ENCODE measurements around the gene HS1BP3. TPM values are rescaled to one million over a fixed set of nuclear protein-coding genes. Genes with fewer than 3 reads are reported as not detected.

The HS1BP3 gene
- total and polyA plus RNA-seq, 2 of the 13 experiments (the other 11 are each of a cell fraction or from before 2014, with no cell fraction given) = 15.2 to 22.0 TPM

DNA sequence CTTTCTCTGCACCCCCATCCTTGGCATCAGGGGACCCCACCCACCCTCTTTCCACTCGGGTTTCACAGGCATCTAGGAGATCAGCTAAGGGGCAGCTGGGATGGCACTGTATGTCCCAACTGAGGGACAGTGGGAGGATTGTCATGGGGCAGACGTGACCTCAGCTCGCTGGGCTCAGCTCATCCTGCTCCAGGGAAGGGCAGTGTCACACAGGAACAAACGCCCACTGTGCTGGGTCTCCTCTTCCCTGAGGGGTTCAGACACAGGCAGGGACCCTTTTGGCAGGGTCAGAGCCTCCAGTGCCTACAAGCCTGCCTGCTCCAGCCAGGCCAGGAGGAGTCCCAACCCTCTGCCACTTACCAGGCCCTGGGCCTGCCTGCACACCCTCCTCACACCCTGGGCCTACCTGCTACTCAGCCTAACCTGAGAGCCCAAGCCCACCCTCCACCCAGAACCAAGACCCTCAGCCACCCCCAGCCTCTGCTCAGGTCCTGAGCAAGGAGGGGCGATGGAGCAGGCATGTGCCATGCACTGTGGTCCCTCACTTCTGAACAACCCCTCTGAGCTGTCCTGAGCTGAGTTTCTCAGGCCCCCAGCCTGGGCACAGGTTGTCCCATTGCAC, 68.2 kb downstream of the HS1BP3 start (continued):
- TF ChIP-seq, protein P1, sequence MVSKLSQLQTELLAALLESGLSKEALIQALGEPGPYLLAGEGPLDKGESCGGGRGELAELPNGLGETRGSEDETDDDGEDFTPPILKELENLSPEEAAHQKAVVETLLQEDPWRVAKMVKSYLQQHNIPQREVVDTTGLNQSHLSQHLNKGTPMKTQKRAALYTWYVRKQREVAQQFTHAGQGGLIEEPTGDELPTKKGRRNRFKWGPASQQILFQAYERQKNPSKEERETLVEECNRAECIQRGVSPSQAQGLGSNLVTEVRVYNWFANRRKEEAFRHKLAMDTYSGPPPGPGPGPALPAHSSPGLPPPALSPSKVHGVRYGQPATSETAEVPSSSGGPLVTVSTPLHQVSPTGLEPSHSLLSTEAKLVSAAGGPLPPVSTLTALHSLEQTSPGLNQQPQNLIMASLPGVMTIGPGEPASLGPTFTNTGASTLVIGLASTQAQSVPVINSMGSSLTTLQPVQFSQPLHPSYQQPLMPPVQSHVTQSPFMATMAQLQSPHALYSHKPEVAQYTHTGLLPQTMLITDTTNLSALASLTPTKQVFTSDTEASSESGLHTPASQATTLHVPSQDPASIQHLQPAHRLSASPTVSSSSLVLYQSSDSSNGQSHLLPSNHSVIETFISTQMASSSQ (IDR thresholded peaks at IDR 0.05; ENCODE audit: low read depth) = no peak
- TF ChIP-seq, protein P1 (CRISPR knock-in tag; IDR thresholded peaks at IDR 0.05; ENCODE audit: borderline replicate concordance) = no peak
- TF ChIP-seq ZNF451 (CRISPR knock-in tag; IDR thresholded peaks at IDR 0.05) = no peak
- 0 out of 2 replicates have a peak, but pooled peaks have one; percentile 21 for TF ChIP-seq CCDC6 (CRISPR knock-in tag; IDR thresholded peaks at IDR 0.05)
- TF ChIP-seq STAG1 (CRISPR knock-in tag; IDR thresholded peaks at IDR 0.05) = 0 out of 2 replicates have a peak, but pooled peaks have one; percentile 4
- TF ChIP-seq, protein P2, sequence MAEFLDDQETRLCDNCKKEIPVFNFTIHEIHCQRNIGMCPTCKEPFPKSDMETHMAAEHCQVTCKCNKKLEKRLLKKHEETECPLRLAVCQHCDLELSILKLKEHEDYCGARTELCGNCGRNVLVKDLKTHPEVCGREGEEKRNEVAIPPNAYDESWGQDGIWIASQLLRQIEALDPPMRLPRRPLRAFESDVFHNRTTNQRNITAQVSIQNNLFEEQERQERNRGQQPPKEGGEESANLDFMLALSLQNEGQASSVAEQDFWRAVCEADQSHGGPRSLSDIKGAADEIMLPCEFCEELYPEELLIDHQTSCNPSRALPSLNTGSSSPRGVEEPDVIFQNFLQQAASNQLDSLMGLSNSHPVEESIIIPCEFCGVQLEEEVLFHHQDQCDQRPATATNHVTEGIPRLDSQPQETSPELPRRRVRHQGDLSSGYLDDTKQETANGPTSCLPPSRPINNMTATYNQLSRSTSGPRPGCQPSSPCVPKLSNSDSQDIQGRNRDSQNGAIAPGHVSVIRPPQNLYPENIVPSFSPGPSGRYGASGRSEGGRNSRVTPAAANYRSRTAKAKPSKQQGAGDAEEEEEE (CRISPR knock-in tag; IDR thresholded peaks at IDR 0.05; ENCODE audit: borderline replicate concordance) = no peak
- no peak for TF ChIP-seq ZNF619 (CRISPR knock-in tag; IDR thresholded peaks at IDR 0.05)
- no peak for TF ChIP-seq NFATC3 (CRISPR knock-in tag; IDR thresholded peaks at IDR 0.05)
- no peak for TF ChIP-seq SETDB1 (CRISPR knock-in tag; IDR thresholded peaks at IDR 0.05; ENCODE audit: borderline replicate concordance)
- TF ChIP-seq, protein P3, sequence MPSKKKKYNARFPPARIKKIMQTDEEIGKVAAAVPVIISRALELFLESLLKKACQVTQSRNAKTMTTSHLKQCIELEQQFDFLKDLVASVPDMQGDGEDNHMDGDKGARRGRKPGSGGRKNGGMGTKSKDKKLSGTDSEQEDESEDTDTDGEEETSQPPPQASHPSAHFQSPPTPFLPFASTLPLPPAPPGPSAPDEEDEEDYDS (CRISPR knock-in tag; IDR thresholded peaks at IDR 0.05) = no peak
- peak; percentile 62 for TF ChIP-seq AGO2 (optimal IDR thresholded peaks at IDR 0.05; ENCODE audit: low read depth, low read length)
- no peak for TF ChIP-seq TAF15 (IDR thresholded peaks at IDR 0.05; ENCODE audit: low read depth, low read length, poor library complexity, severe bottlenecking)

All from HepG2 (cell line).